Thymus (tissue), 11 donors: ENCODE measurements around the gene PRKCZ. TPM values are rescaled to one million over a fixed set of nuclear protein-coding genes. Genes with fewer than 3 reads are reported as not detected.
A peak's percentile ranks its signal among the peaks of the same experiment; 100 is the strongest.

Source experiments
- DNase-seq, 9 donors: peaks; one replicate each; pipeline ENCODE4 v3.0.0-alpha.2; 2013; ENCODE audit warnings: low spot score in 9 of 9, low read depth in 6 of 9, missing footprints in 1 of 9
- H3K27ac ChIP-seq, 2 donors: one replicate each; pipeline ENCODE4 v1.5.1; 2013; ENCODE audit warnings: control low read depth in 1 of 2, low read depth in 1 of 2, low read length in 1 of 2, mild to moderate bottlenecking in 1 of 2, moderate library complexity in 1 of 2
- H3K27me3 ChIP-seq, 2 donors: one replicate each; pipeline ENCODE4 v1.5.1; 2013; ENCODE audit warnings: low read length in 1 of 2; ENCODE audit not compliant: control insufficient read depth in 2 of 2, insufficient read depth in 1 of 2
- H3K36me3 ChIP-seq, 2 donors: one replicate each; pipeline ENCODE4 v1.5.1; 2013; ENCODE audit warnings: low read length in 1 of 2, mild to moderate bottlenecking in 1 of 2, moderate library complexity in 1 of 2; ENCODE audit not compliant: control insufficient read depth in 2 of 2, insufficient read depth in 2 of 2
- H3K4me1 ChIP-seq, 2 donors: one replicate each; pipeline ENCODE4 v1.5.1; 2013; ENCODE audit warnings: low read length in 2 of 2; ENCODE audit not compliant: control insufficient read depth in 2 of 2, insufficient read depth in 2 of 2
- H3K4me3 ChIP-seq, 2 donors: one replicate each; pipeline ENCODE4 v1.5.1; 2013; ENCODE audit warnings: low read length in 2 of 2, control low read depth in 1 of 2, mild to moderate bottlenecking in 1 of 2
- H3K9me3 ChIP-seq, 2 donors: one replicate each; pipeline ENCODE4 v1.5.1; 2013; ENCODE audit warnings: low read length in 1 of 2, mild to moderate bottlenecking in 1 of 2; ENCODE audit not compliant: control insufficient read depth in 2 of 2, insufficient read depth in 1 of 2
- WGBS: extraction: QIAGEN DNeasy Blood & Tissue Kit; methylation state at CpG from one replicate; pipeline ENCODE4 v1.1.7; 2013; 5-methylcytosine and 5-hydroxymethylcytosine counted together
- polyA plus RNA-seq: library from polyadenylated mRNA; stranded (reverse); fragments of 200-250 nt; gene quantifications from one replicate; pipeline ENCODE4 v1.2.3, GENCODE V29; 2013
- total RNA-seq: library from RNA; stranded (reverse); fragments of 120-200 nt; gene quantifications from one replicate; pipeline ENCODE4 v1.2.4, GENCODE V29; 2013
- donor health status: healthy.

PRKCZ gene
- total and polyA plus RNA-seq, 2 donors: 7.6 to 30.6 TPM

GRCh38 chr1:2074944-2075740 is 24.9 kb downstream of the PRKCZ start:
- Histone ChIP-seq H3K36me3 (no peaks in the 10 kb centered on the region), H3K4me1 (no peaks in the 10 kb centered on the region), H3K27ac (no peak overlapping the region), H3K27me3 (no peaks in the 10 kb centered on the region), H3K9me3 (peaks cover 3 to 30% of the 10 kb centered on the region in 2 donors), H3K4me3 (no peak overlapping the region)
- WGBS: 92% methylated on average over 38 of the region's 38 CpGs
- DNase-seq: no peak

DNA sequence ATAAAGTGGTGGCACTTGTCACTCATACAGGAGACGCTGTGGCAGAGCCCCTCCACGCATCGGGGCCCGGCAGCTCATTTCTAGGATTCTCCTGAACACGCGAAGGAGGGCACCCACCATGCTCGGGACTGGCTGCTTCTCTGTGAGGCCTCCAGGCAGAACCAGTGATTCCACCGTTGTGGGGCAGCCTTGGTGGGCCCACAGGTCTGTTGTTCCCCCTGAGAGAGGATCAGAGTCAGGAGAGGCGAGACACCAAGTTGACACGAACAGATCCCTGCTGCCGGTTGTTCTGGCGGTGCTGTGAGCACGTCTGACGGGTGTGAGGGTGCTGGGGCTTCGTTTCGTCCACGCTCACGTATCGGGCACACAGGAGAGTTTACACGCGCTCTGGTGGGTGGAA is 26.6 kb downstream of the PRKCZ start:
- H3K36me3 ChIP-seq: no peaks in the 10 kb centered on the region
- peak overlapping the region in 1 of 2 donors; percentile 3 for H3K27ac ChIP-seq
- H3K27me3 ChIP-seq: no peaks in the 10 kb centered on the region
- no peaks in the 10 kb centered on the region for H3K4me1 ChIP-seq
- WGBS: 96% methylated on average over 21 of the region's 21 CpGs
- no peak overlapping the region for H3K4me3 ChIP-seq
- peaks cover 5 to 32% of the 10 kb centered on the region in 2 donors for H3K9me3 ChIP-seq
- no peak for DNase-seq

GRCh38 chr1:2078170-2078569 is 28.0 kb downstream of the PRKCZ start:
- Histone ChIP-seq H3K27ac (no peak overlapping the region), H3K4me3 (no peak overlapping the region), H3K36me3 (no peaks in the 10 kb centered on the region), H3K4me1 (no peaks in the 10 kb centered on the region), H3K9me3 (peaks cover 5 to 32% of the 10 kb centered on the region in 2 donors), H3K27me3 (no peaks in the 10 kb centered on the region)
- WGBS: 99% methylated on average over 7 of the region's 7 CpGs
- DNase-seq: no peak

DNA sequence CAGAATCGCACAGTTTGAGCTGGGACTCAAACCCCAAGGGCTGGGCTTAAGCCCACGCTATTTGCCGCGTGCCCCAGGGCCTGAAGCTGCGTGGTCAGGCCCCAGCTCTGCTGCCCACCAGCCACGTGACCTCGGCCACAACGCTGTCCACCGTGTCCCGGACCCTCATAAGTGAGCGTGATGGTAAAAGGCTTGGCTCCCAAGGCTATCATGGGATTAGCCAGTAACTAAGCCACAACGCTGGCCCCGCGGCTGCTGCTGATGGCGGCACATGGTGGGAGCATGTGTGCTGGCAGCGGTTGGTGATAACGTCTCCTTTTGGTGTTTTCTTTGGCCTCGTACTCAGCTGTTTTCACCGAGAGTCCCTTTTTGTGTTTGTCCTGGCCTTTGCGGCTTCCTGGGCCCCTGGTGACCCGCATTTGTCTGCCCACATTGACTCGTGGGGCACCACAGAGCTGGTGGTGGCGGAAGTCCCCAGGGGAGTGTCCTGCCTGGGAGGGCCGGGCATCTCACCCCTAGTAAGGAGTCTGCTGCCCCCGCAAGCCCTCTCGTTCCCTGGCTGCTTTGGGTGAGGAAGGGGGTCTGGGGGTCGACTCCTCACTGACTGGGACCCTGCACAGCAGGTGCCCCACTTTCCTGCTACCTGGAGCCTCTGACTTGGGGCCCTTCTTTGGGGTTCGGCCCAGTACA is 29.3 kb downstream of the PRKCZ start:
- Histone ChIP-seq H3K4me3 (no peak overlapping the region), H3K36me3 (no peaks in the 10 kb centered on the region), H3K27me3 (no peaks in the 10 kb centered on the region), H3K4me1 (no peaks in the 10 kb centered on the region), H3K27ac (no peak overlapping the region), H3K9me3 (peaks cover 5 to 32% of the 10 kb centered on the region in 2 donors)
- DNase-seq: no peak
- 97% methylated on average over 28 of the region's 28 CpGs for WGBS

GRCh38 chr1:2080140-2080539 is 29.9 kb downstream of the PRKCZ start:
- DNase-seq: no peak
- no peak overlapping the region for H3K4me3 ChIP-seq
- no peaks in the 10 kb centered on the region for H3K36me3 ChIP-seq
- no peak overlapping the region for H3K27ac ChIP-seq
- WGBS: 96% methylated on average over 16 of the region's 16 CpGs
- no peaks in the 10 kb centered on the region for H3K4me1 ChIP-seq
- H3K9me3 ChIP-seq: peaks cover 5 to 32% of the 10 kb centered on the region in 2 donors
- H3K27me3 ChIP-seq: no peaks in the 10 kb centered on the region

DNA sequence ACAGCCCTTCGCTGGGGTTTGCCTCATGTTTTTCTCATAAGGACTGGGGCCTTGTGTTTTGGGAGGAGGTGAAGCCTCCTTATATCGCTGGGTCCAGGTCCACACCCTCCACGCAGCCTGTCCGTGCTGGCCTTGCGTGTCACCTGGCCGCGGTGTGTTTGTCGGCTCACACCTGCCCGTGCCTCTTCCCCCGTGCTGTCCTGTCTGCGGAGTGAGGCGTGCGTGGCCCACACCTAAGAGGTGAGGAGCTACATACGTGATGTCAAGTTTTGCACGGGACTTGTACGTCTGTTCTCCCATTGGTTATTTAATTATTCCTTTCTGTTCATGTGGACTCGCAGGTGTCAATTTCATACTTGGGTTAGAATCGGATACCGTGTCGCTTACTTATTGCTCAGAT is 30.7 kb downstream of the PRKCZ start:
- H3K36me3 ChIP-seq: no peaks in the 10 kb centered on the region
- WGBS: 97% methylated on average over 20 of the region's 20 CpGs
- no peaks in the 10 kb centered on the region for H3K4me1 ChIP-seq
- H3K9me3 ChIP-seq: peaks cover 5 to 32% of the 10 kb centered on the region in 2 donors
- H3K4me3 ChIP-seq: no peak overlapping the region
- no peak overlapping the region for H3K27ac ChIP-seq
- DNase-seq: no peak
- H3K27me3 ChIP-seq: no peaks in the 10 kb centered on the region

DNA sequence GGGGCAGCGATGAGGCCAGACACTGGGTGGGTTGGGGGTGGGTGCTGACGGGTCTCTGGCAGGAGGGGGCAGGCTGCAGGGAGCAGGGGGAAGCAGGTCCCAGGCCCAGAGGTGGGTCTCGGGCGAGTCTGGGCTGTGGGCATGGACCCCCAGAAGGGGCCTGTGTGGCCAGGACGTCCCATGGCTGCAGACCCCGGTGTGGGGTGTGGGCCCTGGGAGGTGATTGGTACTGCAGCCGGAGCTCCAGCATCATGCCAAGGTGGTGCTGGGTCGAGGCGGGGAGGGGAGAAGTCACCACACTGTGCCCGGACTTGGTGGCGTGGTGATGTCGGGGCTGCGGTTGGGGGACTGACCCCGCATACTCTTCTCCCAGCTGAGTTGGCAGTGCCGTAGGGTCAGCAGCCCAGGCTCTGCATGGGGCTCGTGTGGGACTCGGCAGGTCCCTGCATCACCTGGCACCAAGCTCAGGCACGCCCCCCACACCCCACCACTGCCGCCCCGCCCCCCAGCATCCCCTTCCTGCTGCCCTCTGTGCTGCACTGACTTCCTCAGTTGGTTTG is 31.2 kb downstream of the PRKCZ start:
- no peaks in the 10 kb centered on the region for H3K4me1 ChIP-seq
- H3K4me3 ChIP-seq: no peak overlapping the region
- no peaks in the 10 kb centered on the region for H3K27me3 ChIP-seq
- H3K36me3 ChIP-seq: no peaks in the 10 kb centered on the region
- H3K9me3 ChIP-seq: peaks cover 5 to 32% of the 10 kb centered on the region in 2 donors
- H3K27ac ChIP-seq: no peak overlapping the region
- WGBS: 91% methylated on average over 20 of the region's 20 CpGs
- DNase-seq: no peak

GRCh38 chr1:2082064-2082463 is 31.9 kb downstream of the PRKCZ start:
- H3K9me3 ChIP-seq: peaks cover 5 to 26% of the 10 kb centered on the region in 2 donors
- no peaks in the 10 kb centered on the region for H3K4me1 ChIP-seq
- no peaks in the 10 kb centered on the region for H3K27me3 ChIP-seq
- no peak overlapping the region for H3K27ac ChIP-seq
- DNase-seq: no peak
- H3K36me3 ChIP-seq: no peaks in the 10 kb centered on the region
- H3K4me3 ChIP-seq: no peak overlapping the region
- WGBS: 97% methylated on average over 22 of the region's 22 CpGs

DNA sequence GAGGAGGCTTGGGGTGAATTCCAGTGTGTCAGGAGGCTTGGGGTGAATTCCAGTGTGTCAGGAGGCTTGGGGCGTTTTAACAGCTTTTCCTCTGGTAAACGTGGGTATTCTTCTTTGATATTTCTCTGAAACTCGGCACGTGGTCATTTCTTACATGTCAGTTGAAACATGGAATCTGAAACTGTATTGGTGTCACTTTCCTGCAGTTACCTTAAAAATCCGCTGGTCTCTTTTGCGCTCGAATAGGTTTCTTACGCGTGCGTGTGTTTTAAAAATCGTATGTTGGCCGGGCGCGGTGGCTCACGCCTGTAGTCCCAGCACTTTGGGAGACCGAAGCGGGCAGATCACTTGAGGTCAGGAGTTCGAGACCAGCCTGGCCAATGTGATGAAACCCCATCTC is 33.5 kb downstream of the PRKCZ start:
- peak in 1 of 9 donors; percentile 1 for DNase-seq
- Histone ChIP-seq H3K9me3 (peaks cover 5 to 16% of the 10 kb centered on the region in 2 donors), H3K27me3 (no peaks in the 10 kb centered on the region), H3K4me1 (no peaks in the 10 kb centered on the region), H3K36me3 (no peaks in the 10 kb centered on the region), H3K4me3 (no peak overlapping the region), H3K27ac (no peak overlapping the region)
- WGBS: 91% methylated on average over 18 of the region's 18 CpGs
